ENCODE measurements around the gene HNF4A. TPM values are rescaled to one million over a fixed set of nuclear protein-coding genes. Genes with fewer than 3 reads are reported as not detected.

HNF4A gene
- total RNA-seq, 1 donor from 2014 or later = not detected

DNA sequence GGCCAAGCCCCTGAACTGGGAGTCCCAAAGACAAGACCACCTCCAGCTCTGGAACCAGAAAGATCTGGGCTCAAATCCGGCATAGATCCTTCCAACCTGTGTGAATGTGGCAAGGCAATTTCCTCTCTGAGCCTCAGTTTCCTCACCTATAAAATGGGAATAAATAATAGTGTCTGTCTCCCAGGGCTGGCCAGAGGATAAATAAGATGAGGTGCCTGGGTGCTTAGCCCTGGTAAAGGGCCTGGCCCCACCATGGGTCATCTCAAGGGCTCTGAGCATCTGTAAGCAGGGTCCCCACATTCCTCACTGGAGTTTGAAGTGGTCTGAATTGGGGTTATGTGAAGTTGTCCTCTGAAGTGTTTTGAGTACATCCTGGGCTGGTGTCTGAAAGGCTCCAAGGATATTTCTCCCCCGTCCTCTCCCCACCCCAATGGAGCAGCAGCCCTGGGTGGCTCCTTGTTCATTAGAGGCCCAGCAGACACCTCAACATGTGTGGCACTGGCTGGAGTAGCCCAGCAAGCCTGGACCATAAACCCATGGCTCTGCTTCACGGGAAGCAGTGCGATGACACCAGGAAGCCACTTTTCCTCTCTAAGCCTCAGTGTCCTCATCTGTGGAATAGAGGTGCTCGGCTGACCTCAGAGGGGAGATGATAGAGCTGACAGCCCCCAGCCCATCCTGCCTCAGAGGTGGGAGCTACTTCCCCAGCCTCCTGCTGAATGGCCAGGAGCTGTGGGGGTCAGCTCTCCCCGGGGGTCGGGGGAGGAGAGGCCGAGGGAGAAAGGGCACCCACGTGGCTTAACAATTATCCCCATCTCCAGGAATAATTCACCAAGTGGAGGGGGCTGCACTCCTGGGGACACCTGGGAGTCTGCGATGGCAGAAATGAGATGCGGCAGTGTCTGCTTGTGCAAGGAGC, 48.0 kb downstream of the HNF4A start:
- Histone ChIP-seq H3K36me3 (ENCODE audit: control insufficient read depth in 3 of 3, insufficient read depth in 3 of 3, low read length in 3 of 3) (no peaks in the 10 kb centered on the region), H3K4me3 (ENCODE audit: low read length in 3 of 3) (no peak overlapping the region), H3K4me1 (ENCODE audit: control insufficient read depth in 3 of 3, insufficient read depth in 3 of 3, low read length in 3 of 3) (no peaks in the 10 kb centered on the region), H3K9me3 (ENCODE audit: control insufficient read depth in 3 of 3, low read length in 3 of 3) (no peaks in the 10 kb centered on the region), H3K9ac (ENCODE audit: low read depth in 1 of 3, low read length in 3 of 3) (no peak overlapping the region), H3K27ac (ENCODE audit: low read depth, low read length) (no peak overlapping the region), H3K27me3 (ENCODE audit: control insufficient read depth in 3 of 3, insufficient read depth in 3 of 3, low read length in 3 of 3) (peaks cover 5 to 22% (median 19%) of the 10 kb centered on the region in 3 donors)

DNA sequence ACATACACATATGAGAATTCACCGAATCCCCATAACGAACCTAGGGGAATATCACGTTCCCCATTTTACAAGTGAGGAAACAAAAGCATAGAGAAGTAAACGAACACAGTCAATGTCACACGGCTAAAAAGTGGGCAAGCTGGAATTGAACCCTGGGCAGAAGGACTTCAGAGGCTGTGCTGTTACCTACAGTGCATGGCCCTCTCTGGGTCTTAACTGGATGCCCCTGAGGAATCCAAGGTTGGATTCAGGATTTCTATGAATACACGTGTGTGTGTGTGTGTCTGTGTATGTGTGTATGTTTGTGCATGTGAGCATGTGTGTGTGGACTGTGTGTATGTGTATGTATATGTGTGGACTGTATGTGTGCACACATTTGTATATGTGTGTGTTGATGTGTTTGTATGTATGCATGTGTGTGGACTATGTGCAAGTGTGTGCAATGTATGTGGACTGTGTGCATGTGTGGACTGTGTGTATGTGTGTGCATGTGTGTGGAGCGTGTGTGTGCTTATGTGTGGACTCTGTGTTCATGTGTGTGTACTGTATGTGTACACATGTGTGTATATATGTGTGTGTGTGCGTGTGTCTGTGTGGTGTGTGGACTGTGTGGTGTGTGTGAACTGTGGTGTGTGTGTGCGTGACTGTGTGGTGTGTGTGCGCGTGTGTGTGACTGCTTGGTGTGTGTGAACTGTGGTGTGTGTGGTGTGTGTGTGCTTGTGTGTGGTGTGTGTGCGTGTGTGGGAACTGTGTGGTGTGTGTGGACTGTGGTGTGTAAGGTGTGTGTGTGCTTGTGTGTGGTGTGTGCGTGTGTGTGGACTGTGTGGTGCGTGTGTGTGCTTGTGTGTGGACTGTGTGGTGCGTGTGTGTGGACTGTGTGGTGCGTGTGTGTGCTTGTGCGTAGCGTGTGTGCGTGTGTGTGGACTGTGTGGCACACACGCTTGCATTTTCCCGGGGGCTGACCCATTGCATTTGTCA, 49.0 kb downstream of the HNF4A start:
- H3K27me3 ChIP-seq (ENCODE audit: control insufficient read depth in 3 of 3, insufficient read depth in 3 of 3, low read length in 3 of 3) = peaks cover 5 to 22% (median 17%) of the 10 kb centered on the region in 3 donors
- H3K4me1 ChIP-seq (ENCODE audit: control insufficient read depth in 3 of 3, insufficient read depth in 3 of 3, low read length in 3 of 3) = no peaks in the 10 kb centered on the region
- no peak overlapping the region for H3K4me3 ChIP-seq (ENCODE audit: low read length in 3 of 3)
- no peaks in the 10 kb centered on the region for H3K9me3 ChIP-seq (ENCODE audit: control insufficient read depth in 3 of 3, low read length in 3 of 3)
- H3K27ac ChIP-seq (ENCODE audit: low read depth, low read length) = no peak overlapping the region
- no peak overlapping the region for H3K9ac ChIP-seq (ENCODE audit: low read depth in 1 of 3, low read length in 3 of 3)
- no peaks in the 10 kb centered on the region for H3K36me3 ChIP-seq (ENCODE audit: control insufficient read depth in 3 of 3, insufficient read depth in 3 of 3, low read length in 3 of 3)

DNA sequence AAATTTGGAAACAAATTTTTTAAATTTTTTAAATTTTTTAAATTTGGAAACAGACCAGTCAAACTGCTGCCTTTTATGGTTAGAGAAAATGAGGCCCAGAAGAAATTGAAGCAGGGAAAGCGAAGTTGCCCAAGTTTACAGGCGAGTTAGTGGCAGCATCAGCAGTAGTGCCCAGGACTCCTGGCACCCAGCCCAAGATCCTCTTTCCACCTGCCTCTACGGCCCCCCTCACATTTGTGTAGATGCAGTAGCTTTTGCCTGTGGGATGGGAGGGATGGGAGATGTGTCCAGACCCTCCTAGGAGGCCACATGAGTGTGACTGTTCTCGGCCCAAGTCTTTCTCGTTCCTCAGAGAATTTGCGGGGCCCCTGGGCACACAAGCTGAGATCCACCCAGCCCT, 49.8 kb downstream of the HNF4A start:
- H3K36me3 ChIP-seq (ENCODE audit: control insufficient read depth in 3 of 3, insufficient read depth in 3 of 3, low read length in 3 of 3) = no peaks in the 10 kb centered on the region
- no peak overlapping the region for H3K4me3 ChIP-seq (ENCODE audit: low read length in 3 of 3)
- H3K9ac ChIP-seq (ENCODE audit: low read depth in 1 of 3, low read length in 3 of 3) = no peak overlapping the region
- H3K9me3 ChIP-seq (ENCODE audit: control insufficient read depth in 3 of 3, low read length in 3 of 3) = no peaks in the 10 kb centered on the region
- H3K4me1 ChIP-seq (ENCODE audit: control insufficient read depth in 3 of 3, insufficient read depth in 3 of 3, low read length in 3 of 3) = peaks cover 0 to 2% (median 0%) of the 10 kb centered on the region in 3 donors
- H3K27ac ChIP-seq (ENCODE audit: low read depth, low read length) = no peak overlapping the region
- peaks cover 5 to 22% (median 11%) of the 10 kb centered on the region in 3 donors for H3K27me3 ChIP-seq (ENCODE audit: control insufficient read depth in 3 of 3, insufficient read depth in 3 of 3, low read length in 3 of 3)

DNA sequence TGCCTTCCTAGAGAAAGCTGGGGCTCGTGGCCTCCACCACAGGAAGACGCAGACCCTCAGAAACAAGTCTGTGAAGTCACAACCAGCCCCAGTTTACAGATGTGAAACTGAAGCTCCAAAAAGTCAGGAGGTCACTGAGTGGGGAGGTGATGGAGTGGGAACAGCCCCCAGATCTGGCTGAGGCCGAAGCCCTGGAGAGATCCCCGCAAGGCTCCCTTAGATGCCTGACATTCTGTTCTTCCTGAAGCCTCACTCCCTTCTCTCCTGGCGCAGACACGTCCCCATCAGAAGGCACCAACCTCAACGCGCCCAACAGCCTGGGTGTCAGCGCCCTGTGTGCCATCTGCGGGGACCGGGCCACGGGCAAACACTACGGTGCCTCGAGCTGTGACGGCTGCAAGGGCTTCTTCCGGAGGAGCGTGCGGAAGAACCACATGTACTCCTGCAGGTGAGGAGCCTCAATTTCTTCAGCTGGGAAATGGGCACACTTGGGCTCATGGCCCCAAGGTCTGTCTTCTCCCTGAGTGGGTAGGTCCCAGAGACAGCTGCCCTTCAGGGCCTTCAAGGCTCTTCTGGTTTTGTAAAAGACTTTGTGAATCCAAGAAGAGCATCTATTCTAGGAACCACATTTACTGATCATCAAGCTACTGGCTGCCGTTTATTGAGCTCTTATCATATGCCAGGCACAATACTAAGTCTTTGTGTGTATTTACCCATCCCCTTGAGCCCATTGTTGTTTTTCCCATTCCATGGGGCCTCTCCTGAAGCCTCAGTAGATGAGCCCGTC, 50.5 kb downstream of the HNF4A start:
- no peak overlapping the region for H3K4me3 ChIP-seq (ENCODE audit: low read length in 3 of 3)
- H3K27ac ChIP-seq (ENCODE audit: low read depth, low read length) = no peak overlapping the region
- H3K9ac ChIP-seq (ENCODE audit: low read depth in 1 of 3, low read length in 3 of 3) = no peak overlapping the region

DNA sequence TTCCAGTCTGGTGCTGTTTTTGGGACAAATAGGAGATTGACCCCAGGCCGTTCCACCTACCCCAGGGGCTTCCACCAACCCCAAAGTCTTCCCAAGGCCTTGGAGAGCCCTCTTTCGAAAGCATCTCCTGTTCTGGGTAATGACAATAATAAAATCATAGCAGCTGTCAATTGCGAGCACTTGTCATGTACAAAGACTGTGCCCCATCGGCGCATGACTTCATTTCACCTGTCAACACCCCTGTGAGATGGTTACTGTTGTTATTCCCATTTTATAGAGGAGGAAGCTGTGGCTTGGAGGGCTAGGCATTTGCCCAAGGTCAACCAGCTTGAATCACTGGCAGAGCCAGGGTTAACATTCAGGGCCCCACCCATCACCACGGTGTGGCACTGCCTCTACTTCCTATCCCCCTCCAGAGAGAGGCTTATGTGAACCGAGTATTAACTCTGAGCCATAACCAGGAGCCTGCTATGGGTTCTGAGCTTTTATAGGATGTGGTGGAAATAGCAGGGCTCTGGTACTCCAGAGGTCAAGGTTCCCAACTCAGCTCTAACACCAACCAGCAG, 51.2 kb downstream of the HNF4A start:
- Histone ChIP-seq H3K9me3 (ENCODE audit: control insufficient read depth in 3 of 3, low read length in 3 of 3) (no peaks in the 10 kb centered on the region), H3K27ac (ENCODE audit: low read depth, low read length) (no peak overlapping the region), H3K4me3 (ENCODE audit: low read length in 3 of 3) (no peak overlapping the region), H3K4me1 (ENCODE audit: control insufficient read depth in 3 of 3, insufficient read depth in 3 of 3, low read length in 3 of 3) (peaks cover 0 to 4% (median 0%) of the 10 kb centered on the region in 3 donors), H3K9ac (ENCODE audit: low read depth in 1 of 3, low read length in 3 of 3) (no peak overlapping the region), H3K36me3 (ENCODE audit: control insufficient read depth in 3 of 3, insufficient read depth in 3 of 3, low read length in 3 of 3) (no peaks in the 10 kb centered on the region), H3K27me3 (ENCODE audit: control insufficient read depth in 3 of 3, insufficient read depth in 3 of 3, low read length in 3 of 3) (peaks cover 5 to 18% (median 8%) of the 10 kb centered on the region in 3 donors)

More for the DNA sequence above, 50.5 kb downstream of the HNF4A start:
- H3K27me3 ChIP-seq (ENCODE audit: control insufficient read depth in 3 of 3, insufficient read depth in 3 of 3, low read length in 3 of 3) = peaks cover 5 to 22% (median 11%) of the 10 kb centered on the region in 3 donors
- no peaks in the 10 kb centered on the region for H3K9me3 ChIP-seq (ENCODE audit: control insufficient read depth in 3 of 3, low read length in 3 of 3)
- no peaks in the 10 kb centered on the region for H3K36me3 ChIP-seq (ENCODE audit: control insufficient read depth in 3 of 3, insufficient read depth in 3 of 3, low read length in 3 of 3)
- H3K4me1 ChIP-seq (ENCODE audit: control insufficient read depth in 3 of 3, insufficient read depth in 3 of 3, low read length in 3 of 3) = peaks cover 0 to 4% (median 0%) of the 10 kb centered on the region in 3 donors

DNA sequence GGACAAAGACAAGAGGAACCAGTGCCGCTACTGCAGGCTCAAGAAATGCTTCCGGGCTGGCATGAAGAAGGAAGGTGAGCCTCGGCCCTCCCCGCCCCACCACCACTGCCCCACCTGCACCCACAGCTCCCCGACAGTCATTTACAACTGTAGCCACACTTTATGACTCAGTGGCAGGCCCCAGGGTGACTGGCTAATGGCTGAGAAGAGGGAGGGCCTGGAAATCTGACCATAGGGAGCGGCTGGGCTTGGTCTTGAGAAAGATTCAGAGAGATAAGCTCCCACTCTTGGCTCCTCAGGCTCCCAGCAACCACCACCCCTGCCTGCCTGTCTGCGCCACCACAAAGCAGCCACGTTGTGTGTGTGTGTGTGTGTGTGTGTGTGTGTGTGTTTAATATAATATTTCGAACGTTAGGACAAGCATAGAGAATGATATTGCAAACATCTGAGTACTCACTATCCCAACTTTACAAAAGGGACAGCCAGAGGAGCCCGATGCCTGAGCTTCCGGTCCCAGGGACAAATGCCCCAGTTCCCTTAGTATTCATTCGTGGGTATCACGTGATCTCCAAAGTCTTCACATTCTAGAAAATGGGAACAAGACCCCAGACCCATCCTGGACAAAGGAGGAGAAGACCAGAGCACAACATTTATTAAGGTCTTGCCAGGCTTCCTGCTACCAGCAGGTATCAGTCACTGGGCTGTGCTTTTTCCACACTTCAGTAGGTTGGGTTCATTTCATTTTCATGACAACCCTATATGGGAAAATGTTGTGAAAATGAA, 52.1 kb downstream of the HNF4A start:
- H3K9me3 ChIP-seq (ENCODE audit: control insufficient read depth in 3 of 3, low read length in 3 of 3) = no peaks in the 10 kb centered on the region
- H3K4me3 ChIP-seq (ENCODE audit: low read length in 3 of 3) = no peak overlapping the region
- H3K9ac ChIP-seq (ENCODE audit: low read depth in 1 of 3, low read length in 3 of 3) = no peak overlapping the region
- H3K4me1 ChIP-seq (ENCODE audit: control insufficient read depth in 3 of 3, insufficient read depth in 3 of 3, low read length in 3 of 3) = peaks cover 0 to 4% (median 0%) of the 10 kb centered on the region in 3 donors
- no peaks in the 10 kb centered on the region for H3K36me3 ChIP-seq (ENCODE audit: control insufficient read depth in 3 of 3, insufficient read depth in 3 of 3, low read length in 3 of 3)
- H3K27me3 ChIP-seq (ENCODE audit: control insufficient read depth in 3 of 3, insufficient read depth in 3 of 3, low read length in 3 of 3) = peaks cover 0 to 13% (median 8%) of the 10 kb centered on the region in 3 donors
- no peak overlapping the region for H3K27ac ChIP-seq (ENCODE audit: low read depth, low read length)

DNA sequence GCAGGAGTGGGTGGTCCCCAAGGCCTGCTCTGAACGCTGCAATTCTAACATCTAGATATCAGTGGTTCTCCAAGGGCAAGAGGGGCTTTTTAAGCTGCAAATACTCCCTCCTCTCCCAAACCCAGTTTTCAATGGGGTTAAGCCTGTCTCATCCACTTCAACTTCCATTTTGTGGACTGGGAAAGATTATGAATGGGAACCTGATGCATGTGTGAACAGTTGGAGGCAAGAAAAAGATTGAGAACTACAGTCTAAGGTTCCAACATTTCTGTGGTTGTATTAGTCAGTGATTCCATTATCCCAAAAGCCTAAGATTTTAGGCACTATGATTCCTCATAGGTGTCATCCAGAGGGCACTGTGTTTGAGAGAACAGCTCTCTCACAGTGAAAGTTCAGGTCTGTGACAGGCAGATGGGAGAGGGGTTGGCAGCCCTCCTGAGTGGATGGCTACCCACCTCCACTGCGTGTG, 53.7 kb downstream of the HNF4A start:
- Histone ChIP-seq H3K9me3 (ENCODE audit: control insufficient read depth in 3 of 3, low read length in 3 of 3) (no peaks in the 10 kb centered on the region), H3K4me3 (ENCODE audit: low read length in 3 of 3) (no peak overlapping the region), H3K27me3 (ENCODE audit: control insufficient read depth in 3 of 3, insufficient read depth in 3 of 3, low read length in 3 of 3) (peaks cover 0 to 19% (median 6%) of the 10 kb centered on the region in 3 donors), H3K36me3 (ENCODE audit: control insufficient read depth in 3 of 3, insufficient read depth in 3 of 3, low read length in 3 of 3) (no peaks in the 10 kb centered on the region), H3K4me1 (ENCODE audit: control insufficient read depth in 3 of 3, insufficient read depth in 3 of 3, low read length in 3 of 3) (peaks cover 0 to 4% (median 0%) of the 10 kb centered on the region in 3 donors), H3K27ac (ENCODE audit: low read depth, low read length) (no peak overlapping the region), H3K9ac (ENCODE audit: low read depth in 1 of 3, low read length in 3 of 3) (no peak overlapping the region)

DNA sequence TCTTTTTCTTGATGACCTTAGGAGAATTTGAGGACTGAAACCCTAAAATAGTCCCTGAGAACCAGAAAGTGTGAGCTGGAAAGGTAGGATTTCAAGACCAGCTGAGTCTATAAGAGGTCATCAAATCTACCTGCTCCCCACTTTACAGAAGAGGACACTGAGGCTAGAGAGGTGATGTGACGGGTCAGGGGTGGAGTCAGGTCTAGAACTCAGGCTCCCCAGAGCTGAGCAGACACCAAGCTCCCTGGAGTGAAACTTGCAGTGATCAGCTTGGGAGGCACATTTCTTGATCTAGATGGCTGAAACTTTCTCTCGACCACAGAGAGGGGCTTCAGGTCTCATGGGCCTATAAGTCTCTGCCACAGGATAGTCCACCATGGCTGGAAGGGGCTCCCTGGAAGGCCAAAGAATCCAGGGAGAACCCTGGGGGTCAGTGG, 55.1 kb downstream of the HNF4A start:
- H3K4me3 ChIP-seq (ENCODE audit: low read length in 3 of 3) = no peak overlapping the region
- H3K36me3 ChIP-seq (ENCODE audit: control insufficient read depth in 3 of 3, insufficient read depth in 3 of 3, low read length in 3 of 3) = no peaks in the 10 kb centered on the region
- peaks cover 0 to 4% (median 0%) of the 10 kb centered on the region in 3 donors for H3K4me1 ChIP-seq (ENCODE audit: control insufficient read depth in 3 of 3, insufficient read depth in 3 of 3, low read length in 3 of 3)
- H3K9ac ChIP-seq (ENCODE audit: low read depth in 1 of 3, low read length in 3 of 3) = no peak overlapping the region
- H3K27me3 ChIP-seq (ENCODE audit: control insufficient read depth in 3 of 3, insufficient read depth in 3 of 3, low read length in 3 of 3) = peaks cover 0 to 32% (median 6%) of the 10 kb centered on the region in 3 donors
- H3K9me3 ChIP-seq (ENCODE audit: control insufficient read depth in 3 of 3, low read length in 3 of 3) = no peaks in the 10 kb centered on the region
- no peak overlapping the region for H3K27ac ChIP-seq (ENCODE audit: low read depth, low read length)

Measured in skeletal muscle tissue (tissue), 4 donors.